A549 (cell line): ENCODE data around the gene TEX51. TPM values are rescaled to one million over a fixed set of nuclear protein-coding genes. Genes with fewer than 3 reads are reported as not detected.

ENCODE experiments used
- ATAC-seq, 2 experiments: fragments of 200-7000 bp in 1 of 2; fragments of >200 bp in 1 of 2; cut with Nextera tagmentation in 1 of 2; cut with Tn5 transposase in 1 of 2; 3 replicates each; pipeline versions ENCODE4 v1.8.0 to v1.9.1; 2018 to 2020; ENCODE audit warnings: mild to moderate bottlenecking in 1 of 2, moderate library complexity in 1 of 2
- CTCF ChIA-PET: fragments of 300-600 bp; sonication (Branson Sonifier 250); formaldehyde crosslinking; extraction: SDS; loops from one replicate; lab custom pipeline; 2021; ENCODE audit warnings: antibody characterized with exemption, inconsistent platforms; lab: Yijun Ruan, JAX
- POLR2A ChIA-PET: fragments of 350-600 bp; formaldehyde crosslinking; extraction: SDS; loops from one replicate; lab custom pipeline; 2021; ENCODE audit warnings: antibody characterized with exemption, inconsistent platforms; lab: Yijun Ruan, JAX
- DNase-seq, 2 experiments: peaks; one replicate each; pipeline versions ENCODE4 v3.0.0 to v3.0.0-alpha.2; 2011 to 2016; ENCODE audit warnings: low read depth in 1 of 2, low spot score in 1 of 2
- FAIRE-seq: peaks from 2 replicates; lab custom pipeline; 2011; peaks lifted over from hg19 to GRCh38; lab: Jason Lieb, UNC
- H3K27ac ChIP-seq, 2 experiments: fragments of >200 bp; sonication (Bioruptor Twin); formaldehyde crosslinking; 3 replicates each; pipeline ENCODE4 v1.5.1; 2016 to 2017
- H3K4me1 ChIP-seq: fragments of >200 bp; sonication (Bioruptor Twin); formaldehyde crosslinking; 3 replicates; pipeline ENCODE4 v1.6.1; 2016
- H3K4me2 ChIP-seq: fragments of >200 bp; sonication (Bioruptor Twin); formaldehyde crosslinking; 3 replicates; pipeline ENCODE4 v1.6.1; 2016
- H3K4me3 ChIP-seq: fragments of >200 bp; sonication (Bioruptor Twin); formaldehyde crosslinking; 3 replicates; pipeline ENCODE4 v1.5.1; 2016
- H3K9me3 ChIP-seq: fragments of >200 bp; sonication (Bioruptor Twin); formaldehyde crosslinking; 3 replicates; pipeline ENCODE4 v1.6.1; 2016
- BHLHE40 ChIP-seq: IDR thresholded peaks from 2 replicates; pipeline ENCODE4 v1.6.1; 2012; ENCODE audit warnings: low read depth, low read length, inconsistent platforms
- CEBPB ChIP-seq, 2 experiments: fragments of >200 bp in 1 of 2; sonication (Bioruptor Twin) in 1 of 2; formaldehyde crosslinking in 1 of 2; IDR thresholded peaks; 2 replicates each; pipeline ENCODE4 v1.6.1; 2012 to 2016
- CHD2 ChIP-seq: fragments of 150-350 bp; IDR thresholded peaks from 2 replicates; pipeline ENCODE4 v1.6.1; 2014; ENCODE audit warnings: low read length; ENCODE audit not compliant: partially characterized antibody
- CHD4 ChIP-seq: fragments of 200-600 bp; sonication (generic); IDR thresholded peaks from 2 replicates; pipeline ENCODE4 v1.6.1; 2016; ENCODE audit warnings: antibody characterized with exemption, mild to moderate bottlenecking, borderline replicate concordance
- EHF ChIP-seq: fragments of 250-450 bp; sonication (Bioruptor Pico); IDR thresholded peaks from 2 replicates; pipeline ENCODE4 v1.5.0; 2020; ENCODE audit warnings: mild to moderate bottlenecking
- EP300 ChIP-seq, 2 experiments: fragments of >200 bp; sonication (Bioruptor Twin); formaldehyde crosslinking; IDR thresholded peaks; 2 replicates in 1 of 2; 3 replicates in 1 of 2; pipeline ENCODE4 v1.6.1; 2016 to 2017
- FOSL2 ChIP-seq, 2 experiments: fragments of 450-650 bp in 1 of 2; fragments of >200 bp in 1 of 2; sonication (Bioruptor Twin) in 1 of 2; formaldehyde crosslinking; IDR thresholded peaks; 2 replicates each; pipeline versions ENCODE4 v1.5.0 to v1.6.1; 2016 to 2020; ENCODE audit warnings: mild to moderate bottlenecking in 1 of 2, moderate library complexity in 1 of 2
- GATA3 ChIP-seq: IDR thresholded peaks from 2 replicates; pipeline ENCODE4 v1.6.1; 2012; ENCODE audit warnings: borderline replicate concordance
- HOXB5 ChIP-seq: fragments of 250-450 bp; sonication (Bioruptor Pico); IDR thresholded peaks from 2 replicates; pipeline ENCODE4 v1.5.0; 2020; ENCODE audit warnings: mild to moderate bottlenecking, moderate library complexity
- JUN ChIP-seq, 2 experiments: fragments of >200 bp; sonication (Bioruptor Twin); formaldehyde crosslinking; IDR thresholded peaks; 2 replicates in 1 of 2; 3 replicates in 1 of 2; pipeline ENCODE4 v1.6.1; 2016 to 2017
- KDM1A ChIP-seq: fragments of 200-600 bp; sonication (generic); IDR thresholded peaks from 2 replicates; pipeline ENCODE4 v1.6.1; 2016; ENCODE audit warnings: low read depth, mild to moderate bottlenecking
- MAFK ChIP-seq: fragments of 450-650 bp; IDR thresholded peaks from 2 replicates; pipeline ENCODE4 v1.6.1; 2014; ENCODE audit not compliant: partially characterized antibody
- NFE2L2 ChIP-seq: fragments of 150-350 bp; conservative IDR thresholded peaks from 2 replicates; pipeline ENCODE4 v1.6.1; 2014; ENCODE audit warnings: low read length
- RCOR1 ChIP-seq: fragments of 150-350 bp; IDR thresholded peaks from 2 replicates; pipeline ENCODE4 v1.6.1; 2014; ENCODE audit warnings: antibody characterized with exemption, low read length, low read depth
- RFX5 ChIP-seq: fragments of 450-650 bp; IDR thresholded peaks from 2 replicates; pipeline ENCODE4 v1.7.1; 2014; ENCODE audit warnings: antibody characterized with exemption, mild to moderate bottlenecking, moderate library complexity
- SMC3 ChIP-seq: fragments of >200 bp; sonication (Bioruptor Twin); formaldehyde crosslinking; IDR thresholded peaks from 3 replicates; pipeline ENCODE4 v1.6.1; 2018; ENCODE audit warnings: inconsistent platforms
- TFCP2L1 ChIP-seq: fragments of 250-450 bp; sonication (Bioruptor Pico); IDR thresholded peaks from 2 replicates; pipeline ENCODE4 v1.5.0; 2021; ENCODE audit warnings: mild to moderate bottlenecking
- TP53 ChIP-seq: fragments of 250-450 bp; sonication (Bioruptor Pico); IDR thresholded peaks from 2 replicates; pipeline ENCODE4 v1.5.0; 2021; ENCODE audit warnings: mild to moderate bottlenecking, moderate library complexity
- ZFP36 ChIP-seq: fragments of 450-650 bp; IDR thresholded peaks from 2 replicates; pipeline ENCODE4 v1.6.1; 2014; ENCODE audit warnings: borderline replicate concordance; ENCODE audit not compliant: partially characterized antibody
- WGBS: methylation state at CpG from one replicate; pipeline ENCODE4 v1.1.6; 2017; ENCODE audit errors: missing lambda C conversion rate; 5-methylcytosine and 5-hydroxymethylcytosine counted together
- polyA minus RNA-seq: library from RNA; depleted of rRNA, polyadenylated mRNA; stranded (reverse); fragments of >200 nt; gene quantifications from 2 replicates; pipeline ENCODE4 v1.2.3, GENCODE V29; 2011; rRNA and poly(A)+ RNA removed
- polyA plus RNA-seq, 4 experiments: library from polyadenylated mRNA; depleted of rRNA in 3 of 4; stranded (reverse); fragments of >200 nt; fragmentation: RNase III in 1 of 4; extraction: RNeasy Plus Mini Kit Qiagen cat#74134 plus additional on column Dnase treatment in 1 of 4; gene quantifications; 2 replicates in 3 of 4; 3 replicates in 1 of 4; pipeline ENCODE4 v1.2.3, GENCODE V29; 2011 to 2017
- TF ChIP-seq, protein P1 (sequence below): fragments of >200 bp; sonication (Bioruptor Twin); formaldehyde crosslinking; IDR thresholded peaks from 3 replicates; pipeline ENCODE4 v1.6.1; 2016
- TF ChIP-seq, protein P2 (sequence below): fragments of 450-650 bp; IDR thresholded peaks from 2 replicates; pipeline ENCODE4 v1.6.1; 2014; ENCODE audit warnings: antibody characterized with exemption
- TF ChIP-seq, protein P3 (sequence below): fragments of 200-600 bp; sonication (generic); IDR thresholded peaks from 2 replicates; pipeline ENCODE4 v1.6.1; 2016; ENCODE audit warnings: antibody characterized with exemption, mild to moderate bottlenecking, moderate library complexity
- TF ChIP-seq, protein P4 (sequence below): fragments of >200 bp; sonication (Bioruptor Twin); formaldehyde crosslinking; IDR thresholded peaks from 2 replicates; pipeline ENCODE4 v1.6.1; 2016

TEX51 gene
- polyA plus RNA-seq (2011; rRNA removed) (not detected in 2 replicates), polyA plus RNA-seq (2017; fragmentation: RNase III; extraction: RNeasy Plus Mini Kit Qiagen cat#74134 plus additional on column Dnase treatment) (not detected in 3 replicates), polyA minus RNA-seq (not detected in 2 replicates)
- polyA plus RNA-seq (2012; cell fraction: cytosol; rRNA removed): not detected in 2 replicates
- not detected in 2 replicates for polyA plus RNA-seq (2012; cell fraction: nucleus; rRNA removed)

DNA sequence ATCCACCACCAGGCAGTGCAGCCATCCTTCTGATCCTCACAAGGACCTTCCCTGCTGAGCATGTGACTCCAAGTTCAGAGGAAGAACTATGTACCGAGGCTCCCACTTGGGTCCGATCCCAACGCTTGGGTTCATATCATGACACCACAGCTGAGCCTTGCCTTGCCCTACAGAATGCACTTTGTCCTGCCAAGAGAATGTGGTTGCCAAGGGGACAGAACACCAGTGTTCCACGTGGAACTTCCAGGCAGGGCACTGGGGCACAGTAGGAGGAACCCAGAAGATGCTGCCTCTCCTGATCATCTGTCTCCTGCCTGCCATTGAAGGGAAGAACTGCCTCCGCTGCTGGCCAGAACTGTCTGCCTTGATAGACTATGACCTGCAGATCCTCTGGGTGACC lies at the start of gene TEX51:
TEX51 (plus strand) TSS at position 255 of the 400 bp plus-strand sequence; CDS start at position 284, 29 bp downstream.
- Histone ChIP-seq H3K27ac (no peak within 1 kb of the TSS), H3K4me3 (no peak within 1 kb of the TSS), H3K9me3 (no peaks in the 10 kb centered on the region)
- CTCF ChIA-PET: interaction anchor here (1.1 kb wide), 1 partner anchor 11 kb away, joined by 4 read pairs; no protein-coding TSS in a partner anchor
- DNase-seq: no peak
- POLR2A ChIA-PET: no interaction called here
- TF ChIP-seq KDM1A: no peak
- no peak for TF ChIP-seq RFX5
- TF ChIP-seq CHD2: no peak
- no peak for TF ChIP-seq EP300 (IDR thresholded peaks at IDR 0.05)
- TF ChIP-seq, protein P1, sequence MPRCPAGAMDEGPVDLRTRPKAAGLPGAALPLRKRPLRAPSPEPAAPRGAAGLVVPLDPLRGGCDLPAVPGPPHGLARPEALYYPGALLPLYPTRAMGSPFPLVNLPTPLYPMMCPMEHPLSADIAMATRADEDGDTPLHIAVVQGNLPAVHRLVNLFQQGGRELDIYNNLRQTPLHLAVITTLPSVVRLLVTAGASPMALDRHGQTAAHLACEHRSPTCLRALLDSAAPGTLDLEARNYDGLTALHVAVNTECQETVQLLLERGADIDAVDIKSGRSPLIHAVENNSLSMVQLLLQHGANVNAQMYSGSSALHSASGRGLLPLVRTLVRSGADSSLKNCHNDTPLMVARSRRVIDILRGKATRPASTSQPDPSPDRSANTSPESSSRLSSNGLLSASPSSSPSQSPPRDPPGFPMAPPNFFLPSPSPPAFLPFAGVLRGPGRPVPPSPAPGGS: no peak
- TF ChIP-seq, protein P2, sequence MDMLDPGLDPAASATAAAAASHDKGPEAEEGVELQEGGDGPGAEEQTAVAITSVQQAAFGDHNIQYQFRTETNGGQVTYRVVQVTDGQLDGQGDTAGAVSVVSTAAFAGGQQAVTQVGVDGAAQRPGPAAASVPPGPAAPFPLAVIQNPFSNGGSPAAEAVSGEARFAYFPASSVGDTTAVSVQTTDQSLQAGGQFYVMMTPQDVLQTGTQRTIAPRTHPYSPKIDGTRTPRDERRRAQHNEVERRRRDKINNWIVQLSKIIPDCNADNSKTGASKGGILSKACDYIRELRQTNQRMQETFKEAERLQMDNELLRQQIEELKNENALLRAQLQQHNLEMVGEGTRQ: no peak
- TF ChIP-seq CHD4: no peak
- TF ChIP-seq, protein P3, sequence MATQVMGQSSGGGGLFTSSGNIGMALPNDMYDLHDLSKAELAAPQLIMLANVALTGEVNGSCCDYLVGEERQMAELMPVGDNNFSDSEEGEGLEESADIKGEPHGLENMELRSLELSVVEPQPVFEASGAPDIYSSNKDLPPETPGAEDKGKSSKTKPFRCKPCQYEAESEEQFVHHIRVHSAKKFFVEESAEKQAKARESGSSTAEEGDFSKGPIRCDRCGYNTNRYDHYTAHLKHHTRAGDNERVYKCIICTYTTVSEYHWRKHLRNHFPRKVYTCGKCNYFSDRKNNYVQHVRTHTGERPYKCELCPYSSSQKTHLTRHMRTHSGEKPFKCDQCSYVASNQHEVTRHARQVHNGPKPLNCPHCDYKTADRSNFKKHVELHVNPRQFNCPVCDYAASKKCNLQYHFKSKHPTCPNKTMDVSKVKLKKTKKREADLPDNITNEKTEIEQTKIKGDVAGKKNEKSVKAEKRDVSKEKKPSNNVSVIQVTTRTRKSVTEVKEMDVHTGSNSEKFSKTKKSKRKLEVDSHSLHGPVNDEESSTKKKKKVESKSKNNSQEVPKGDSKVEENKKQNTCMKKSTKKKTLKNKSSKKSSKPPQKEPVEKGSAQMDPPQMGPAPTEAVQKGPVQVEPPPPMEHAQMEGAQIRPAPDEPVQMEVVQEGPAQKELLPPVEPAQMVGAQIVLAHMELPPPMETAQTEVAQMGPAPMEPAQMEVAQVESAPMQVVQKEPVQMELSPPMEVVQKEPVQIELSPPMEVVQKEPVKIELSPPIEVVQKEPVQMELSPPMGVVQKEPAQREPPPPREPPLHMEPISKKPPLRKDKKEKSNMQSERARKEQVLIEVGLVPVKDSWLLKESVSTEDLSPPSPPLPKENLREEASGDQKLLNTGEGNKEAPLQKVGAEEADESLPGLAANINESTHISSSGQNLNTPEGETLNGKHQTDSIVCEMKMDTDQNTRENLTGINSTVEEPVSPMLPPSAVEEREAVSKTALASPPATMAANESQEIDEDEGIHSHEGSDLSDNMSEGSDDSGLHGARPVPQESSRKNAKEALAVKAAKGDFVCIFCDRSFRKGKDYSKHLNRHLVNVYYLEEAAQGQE: no peak
- no peak for TF ChIP-seq NFE2L2
- no peak for TF ChIP-seq CEBPB (IDR thresholded peaks at IDR 0.05)
- no peak for TF ChIP-seq GATA3
- no peak for TF ChIP-seq FOSL2 (IDR thresholded peaks at IDR 0.05)
- no peak for TF ChIP-seq FOSL2 (CRISPR knock-in tag; IDR thresholded peaks at IDR 0.05)
- TF ChIP-seq TP53 (CRISPR knock-in tag): no peak
- no peak for TF ChIP-seq TFCP2L1
- TF ChIP-seq HOXB5 (CRISPR knock-in tag): no peak
- no peak for TF ChIP-seq RCOR1
- TF ChIP-seq BHLHE40: no peak
- TF ChIP-seq, all 56 proteins: peak for 0
- Histone ChIP-seq H3K4me1 (no peaks in the 10 kb centered on the region), H3K4me2 (no peak within 1 kb of the TSS)
- ATAC-seq (no peak), FAIRE-seq (no peak)
- 0% methylated on average over 5 of the region's 5 CpGs for WGBS

DNA sequence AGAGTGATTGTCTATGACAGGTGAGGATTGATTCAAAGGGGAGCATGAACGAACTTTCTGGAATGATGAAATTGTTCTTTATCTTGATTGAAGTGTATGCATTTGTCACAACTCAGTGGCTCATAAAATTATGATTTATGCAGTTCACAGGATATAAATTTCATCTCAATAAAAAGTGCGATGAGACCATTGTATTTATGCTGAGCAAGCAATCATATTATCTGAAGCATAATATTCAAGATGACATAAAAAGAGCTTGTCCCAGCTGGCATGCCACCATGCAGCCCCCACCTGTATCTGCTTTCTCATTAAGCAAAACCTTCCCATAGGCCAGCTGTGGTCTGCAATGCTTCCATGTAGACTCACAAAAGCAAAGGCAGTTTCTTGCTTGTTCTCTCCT lies 49.6 kb upstream of the TEX51 start:
- no peaks in the 10 kb centered on the region for H3K9me3 ChIP-seq
- TF ChIP-seq EHF (CRISPR knock-in tag) (no peak), SMC3 (no peak), ZFP36 (no peak), JUN (IDR thresholded peaks at IDR 0.05) (no peak), CEBPB (IDR thresholded peaks at IDR 0.05) (no peak), MAFK (peak; percentile 81)
- TF ChIP-seq, protein P4, sequence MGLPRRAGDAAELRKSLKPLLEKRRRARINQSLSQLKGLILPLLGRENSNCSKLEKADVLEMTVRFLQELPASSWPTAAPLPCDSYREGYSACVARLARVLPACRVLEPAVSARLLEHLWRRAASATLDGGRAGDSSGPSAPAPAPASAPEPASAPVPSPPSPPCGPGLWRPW: no peak
- TF ChIP-seq, all 56 proteins: peak for 1
- no peak for DNase-seq
- H3K4me2 ChIP-seq: no peak overlapping the region
- CTCF ChIA-PET: interaction anchor here (1.4 to 5.0 kb wide), 2 partner anchors 11 to 37 kb away, joined by 3 to 13 read pairs; no protein-coding TSS in a partner anchor
- no peak overlapping the region for H3K27ac ChIP-seq
- H3K4me1 ChIP-seq: no peaks in the 10 kb centered on the region
- no peak for FAIRE-seq
- no peak for ATAC-seq
- H3K4me3 ChIP-seq: no peak overlapping the region
- WGBS: 48% methylated on average over 2 of the region's 2 CpGs
- POLR2A ChIA-PET: no interaction called here
